DOHH2 (cell line): ENCODE measurements around the gene PXMP2.

Experiments used
- H3F3A ChIP-seq: fragments of 200-600 bp; sonication (generic), shearing (Covaris generic); 2 replicates; pipeline ENCODE4 v1.6.0; 2016; ENCODE audit warnings: antibody characterized with exemption, mild to moderate bottlenecking; ENCODE audit not compliant: control insufficient read depth, insufficient read depth
- H3K27ac ChIP-seq: fragments of 200-600 bp; sonication (generic); 2 replicates; pipeline ENCODE4 v1.5.1; 2014; ENCODE audit warnings: low read depth, mild to moderate bottlenecking, low read length, moderate library complexity
- H3K27me3 ChIP-seq: fragments of 200-600 bp; sonication (generic); 2 replicates; pipeline ENCODE4 v1.6.1; 2014; ENCODE audit warnings: mild to moderate bottlenecking, low read length, mixed read lengths; ENCODE audit not compliant: control insufficient read depth
- H3K36me3 ChIP-seq: fragments of 200-600 bp; sonication (generic); 2 replicates; pipeline ENCODE4 v1.6.1; 2014; ENCODE audit warnings: mild to moderate bottlenecking, low read length, moderate library complexity, mixed read lengths; ENCODE audit not compliant: control insufficient read depth
- H3K4me1 ChIP-seq: fragments of 200-600 bp; sonication (generic); 2 replicates; pipeline ENCODE4 v1.6.1; 2014; ENCODE audit warnings: mild to moderate bottlenecking, low read length, mixed read lengths; ENCODE audit not compliant: control insufficient read depth
- H3K4me2 ChIP-seq: fragments of 200-600 bp; sonication (generic); 2 replicates; pipeline ENCODE4 v1.6.0; 2014; ENCODE audit warnings: mild to moderate bottlenecking, low read length, moderate library complexity
- H3K4me3 ChIP-seq: fragments of 200-600 bp; sonication (generic); 2 replicates; pipeline ENCODE4 v1.5.1; 2014; ENCODE audit warnings: mild to moderate bottlenecking, low read length, mixed read lengths
- H3K79me2 ChIP-seq: fragments of 200-600 bp; sonication (generic); 2 replicates; pipeline ENCODE4 v1.6.1; 2014; ENCODE audit warnings: mild to moderate bottlenecking, low read length, mixed read lengths; ENCODE audit not compliant: control insufficient read depth
- H3K9me2 ChIP-seq: fragments of 200-600 bp; sonication (generic); replicated peaks from 2 replicates; pipeline ENCODE4 v1.6.1; 2014; ENCODE audit warnings: mild to moderate bottlenecking, low read length, mixed read lengths; ENCODE audit not compliant: control insufficient read depth
- H3K9me3 ChIP-seq: fragments of 200-600 bp; sonication (generic); 2 replicates; pipeline ENCODE4 v1.6.1; 2014; ENCODE audit warnings: antibody characterized with exemption, low read length, mixed read lengths; ENCODE audit not compliant: control insufficient read depth, insufficient read depth
- H4K20me1 ChIP-seq: fragments of 200-600 bp; sonication (generic); 2 replicates; pipeline ENCODE4 v1.6.0; 2014; ENCODE audit warnings: low read depth, mild to moderate bottlenecking, antibody characterized with exemption, low read length, moderate library complexity; ENCODE audit not compliant: control insufficient read depth, insufficient read depth
- EZH2phosphoT487 ChIP-seq: fragments of 200-600 bp; sonication (generic); IDR thresholded peaks from 2 replicates; pipeline ENCODE4 v1.6.1; 2017; ENCODE audit warnings: borderline replicate concordance, mild to moderate bottlenecking, antibody characterized with exemption, low read length, moderate library complexity, mixed read lengths
- TF ChIP-seq, protein P1 (sequence below): fragments of 200-600 bp; sonication (generic); IDR thresholded peaks from one replicate; pipeline ENCODE4 v1.5.1; 2014; ENCODE audit warnings: antibody characterized with exemption, mild to moderate bottlenecking, low read depth, low read length; ENCODE audit not compliant: poor library complexity, severe bottlenecking

Gene PXMP2

DNA sequence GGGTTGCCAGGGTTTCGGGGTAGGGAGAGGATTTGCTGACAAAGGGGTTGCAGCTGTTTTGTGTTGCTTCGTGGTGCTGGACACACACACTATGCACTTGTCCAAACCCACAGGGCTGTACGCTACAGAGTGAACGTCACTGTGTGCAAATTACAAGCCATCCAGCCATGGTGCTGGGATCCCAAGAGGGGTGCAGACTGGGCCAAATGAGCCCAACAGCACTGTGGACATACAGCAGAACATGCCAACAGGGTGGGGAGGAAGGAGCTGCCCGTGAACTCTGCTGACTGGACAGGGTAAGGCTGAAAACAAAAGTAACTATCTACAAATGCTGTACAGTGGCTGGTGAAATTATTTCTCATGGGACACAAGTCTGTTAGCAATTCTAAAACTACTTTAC, 25.4 kb upstream of the PXMP2 start:
- Histone ChIP-seq H3K79me2 (0 out of 2 replicates have a peak, but pooled peaks cover 7% of the 10 kb centered on the region), H3F3A (no peaks in the 10 kb centered on the region), H3K4me3 (no peak overlapping the region), H4K20me1 (no peaks in the 10 kb centered on the region), H3K9me2 (no peaks in the 10 kb centered on the region), H3K27me3 (no peaks in the 10 kb centered on the region), H3K4me1 (no peaks in the 10 kb centered on the region), H3K27ac (no peak overlapping the region), H3K36me3 (peaks cover 99% of the 10 kb centered on the region), H3K9me3 (no peaks in the 10 kb centered on the region), H3K4me2 (no peak overlapping the region)
- TF ChIP-seq EZH2phosphoT487: no peak
- TF ChIP-seq, protein P1, sequence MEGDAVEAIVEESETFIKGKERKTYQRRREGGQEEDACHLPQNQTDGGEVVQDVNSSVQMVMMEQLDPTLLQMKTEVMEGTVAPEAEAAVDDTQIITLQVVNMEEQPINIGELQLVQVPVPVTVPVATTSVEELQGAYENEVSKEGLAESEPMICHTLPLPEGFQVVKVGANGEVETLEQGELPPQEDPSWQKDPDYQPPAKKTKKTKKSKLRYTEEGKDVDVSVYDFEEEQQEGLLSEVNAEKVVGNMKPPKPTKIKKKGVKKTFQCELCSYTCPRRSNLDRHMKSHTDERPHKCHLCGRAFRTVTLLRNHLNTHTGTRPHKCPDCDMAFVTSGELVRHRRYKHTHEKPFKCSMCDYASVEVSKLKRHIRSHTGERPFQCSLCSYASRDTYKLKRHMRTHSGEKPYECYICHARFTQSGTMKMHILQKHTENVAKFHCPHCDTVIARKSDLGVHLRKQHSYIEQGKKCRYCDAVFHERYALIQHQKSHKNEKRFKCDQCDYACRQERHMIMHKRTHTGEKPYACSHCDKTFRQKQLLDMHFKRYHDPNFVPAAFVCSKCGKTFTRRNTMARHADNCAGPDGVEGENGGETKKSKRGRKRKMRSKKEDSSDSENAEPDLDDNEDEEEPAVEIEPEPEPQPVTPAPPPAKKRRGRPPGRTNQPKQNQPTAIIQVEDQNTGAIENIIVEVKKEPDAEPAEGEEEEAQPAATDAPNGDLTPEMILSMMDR: no peak

DNA sequence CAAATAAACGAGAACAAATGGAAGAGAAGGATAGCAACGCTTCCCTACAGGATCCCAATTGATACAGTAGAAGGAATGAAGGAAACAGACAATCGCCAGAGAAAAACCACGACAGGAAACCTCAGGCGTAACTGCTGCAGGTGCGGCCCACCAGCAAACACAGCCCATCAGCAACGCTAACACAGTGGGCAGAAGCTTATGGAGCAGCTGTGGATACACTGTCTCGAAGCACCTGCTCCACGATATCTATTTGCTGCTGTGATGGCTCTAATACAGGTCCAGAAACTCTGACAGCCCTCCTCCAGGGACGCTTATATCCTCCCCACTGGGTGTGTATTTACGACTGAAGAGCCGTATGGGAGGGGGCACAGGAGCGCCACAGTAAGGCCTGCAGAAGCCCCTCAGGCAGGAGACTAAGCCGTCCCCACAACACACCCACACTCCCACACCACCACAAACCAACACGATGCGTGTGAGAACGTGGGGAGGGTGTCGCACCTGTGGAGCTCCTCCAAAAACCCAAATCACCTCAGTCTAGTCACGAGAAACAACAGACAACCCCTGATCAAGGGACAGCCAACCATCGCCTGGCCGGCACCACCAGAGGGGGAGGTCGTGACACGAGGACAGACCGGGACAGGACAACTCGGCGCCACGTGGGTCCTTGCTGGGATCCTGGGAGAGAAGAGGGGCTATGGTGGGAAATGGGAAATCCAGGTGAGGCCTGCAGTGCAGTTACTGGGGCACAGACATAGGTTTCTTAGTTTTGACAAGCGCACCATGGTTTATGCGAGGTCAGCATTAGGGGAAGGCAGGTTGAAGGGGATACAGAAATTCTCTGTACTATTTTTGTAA, 24.3 kb upstream of the PXMP2 start:
- Histone ChIP-seq H3K9me2 (no peaks in the 10 kb centered on the region), H3K27me3 (no peaks in the 10 kb centered on the region), H3K79me2 (0 out of 2 replicates have a peak, but pooled peaks cover 7% of the 10 kb centered on the region), H3K4me3 (no peak overlapping the region), H3K9me3 (no peaks in the 10 kb centered on the region), H4K20me1 (no peaks in the 10 kb centered on the region), H3K36me3 (peaks cover 97% of the 10 kb centered on the region), H3F3A (no peaks in the 10 kb centered on the region), H3K4me2 (no peak overlapping the region), H3K4me1 (no peaks in the 10 kb centered on the region), H3K27ac (no peak overlapping the region)
- no peak for TF ChIP-seq EZH2phosphoT487
- TF ChIP-seq, protein P1: no peak

DNA sequence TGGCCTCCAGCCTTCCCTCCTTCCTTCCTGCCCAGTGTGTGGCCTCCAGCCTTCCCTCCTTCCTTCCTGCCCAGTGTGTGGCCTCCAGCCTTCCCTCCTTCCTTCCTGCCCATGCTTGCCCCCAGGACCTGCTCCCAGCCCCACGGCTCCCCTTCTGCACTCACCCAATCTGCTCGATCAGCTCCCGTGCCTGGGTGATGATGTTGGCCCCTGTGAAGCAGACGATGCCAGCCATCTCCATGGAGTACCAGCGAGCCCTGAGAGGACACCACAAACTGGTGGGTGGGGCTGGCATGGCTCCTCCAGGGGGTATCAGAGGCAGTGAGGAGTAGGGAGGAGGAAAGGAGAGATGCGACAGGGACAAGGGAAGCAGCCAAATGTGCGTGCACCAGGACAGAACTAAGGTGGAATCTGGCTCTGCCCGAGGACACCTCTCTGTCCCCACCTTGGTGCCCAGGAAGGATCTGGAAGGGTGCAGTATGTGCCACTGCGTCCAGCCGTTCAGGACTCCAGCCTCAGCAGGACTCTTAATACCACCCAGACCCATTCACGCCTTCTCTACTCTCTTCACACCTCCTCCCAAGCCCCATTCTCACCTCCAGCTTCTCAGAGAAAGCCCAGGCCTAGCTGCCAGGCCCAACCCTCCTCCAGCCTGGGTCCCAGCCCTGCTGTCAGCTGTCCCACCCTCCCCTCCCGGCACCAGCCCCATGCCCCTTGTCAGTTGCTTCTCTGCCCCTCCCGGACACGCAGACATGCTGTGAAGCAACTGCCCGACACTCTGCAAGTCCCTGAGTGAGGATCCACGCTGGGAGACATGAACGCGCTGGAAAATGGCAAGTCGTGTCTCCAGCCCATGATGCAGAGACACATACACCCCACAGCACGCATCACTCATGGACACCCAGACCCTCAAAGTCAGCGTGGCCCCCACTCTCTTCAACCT, 22.9 kb upstream of the PXMP2 start:
- Histone ChIP-seq H3K4me1 (no peaks in the 10 kb centered on the region), H4K20me1 (no peaks in the 10 kb centered on the region), H3K79me2 (0 out of 2 replicates have a peak, but pooled peaks cover 7% of the 10 kb centered on the region), H3K4me3 (no peak overlapping the region), H3K27ac (no peak overlapping the region), H3K36me3 (peaks cover 98% of the 10 kb centered on the region), H3F3A (no peaks in the 10 kb centered on the region), H3K9me2 (no peaks in the 10 kb centered on the region), H3K27me3 (no peaks in the 10 kb centered on the region), H3K9me3 (no peaks in the 10 kb centered on the region), H3K4me2 (no peak overlapping the region)
- TF ChIP-seq, protein P1: no peak
- no peak for TF ChIP-seq EZH2phosphoT487
